Loucy (cell line): ENCODE measurements around the gene CPEB3.

ENCODE experiments used
- CTCF ChIP-seq: fragments of 200-600 bp; sonication (generic); conservative IDR thresholded peaks from 2 replicates; pipeline ENCODE4 v1.5.1; 2014; ENCODE audit warnings: mild to moderate bottlenecking, antibody characterized with exemption, low read length
- EZH2phosphoT487 ChIP-seq: fragments of 200-600 bp; IDR thresholded peaks from 2 replicates; pipeline ENCODE4 v1.6.1; 2018; ENCODE audit warnings: antibody characterized with exemption, mild to moderate bottlenecking, moderate library complexity, borderline replicate concordance

- no peak for TF ChIP-seq CTCF
- TF ChIP-seq EZH2phosphoT487 = no peak
Observed at GRCh38 chr10:92010047-92010735, 280.7 kb downstream of the CPEB3 start.
